Gastrocnemius medialis (tissue), 4 donors: ENCODE data around the gene KDELR3. TPM values are rescaled to one million over a fixed set of nuclear protein-coding genes. Genes with fewer than 3 reads are reported as not detected.

Experiments used
- ATAC-seq, 2 donors: fragments of 150-250 bp; one replicate each; pipeline ENCODE4 v1.9.1; 2016
- DNase-seq, 2 donors: peaks; one replicate each; pipeline ENCODE4 v3.0.0-alpha.2; 2019
- H3K27ac ChIP-seq, 4 donors: fragments of 200-600 bp; sonication (generic); 1 replicate in 1 of 4; 2 replicates in 3 of 4; pipeline ENCODE4 v1.5.1; 2016 to 2018; ENCODE audit warnings: mild to moderate bottlenecking in 2 of 4, moderate library complexity in 1 of 4
- H3K27me3 ChIP-seq, 3 donors: fragments of 200-600 bp; sonication (generic) in 2 of 3; 1 replicate in 1 of 3; 2 replicates in 2 of 3; pipeline versions ENCODE4 v1.5.1 to v1.6.0; 2016 to 2019; ENCODE audit warnings: mild to moderate bottlenecking in 1 of 3, moderate library complexity in 1 of 3
- H3K36me3 ChIP-seq, 2 donors: fragments of 200-600 bp; sonication (generic) in 1 of 2; one replicate each; pipeline ENCODE4 v1.5.1; 2017 to 2018
- H3K4me1 ChIP-seq, 2 donors: fragments of 200-600 bp; sonication (generic) in 1 of 2; one replicate each; pipeline ENCODE4 v1.5.1; 2016 to 2017; ENCODE audit warnings: mild to moderate bottlenecking in 2 of 2
- H3K4me3 ChIP-seq, 4 donors: fragments of 200-600 bp; sonication (generic) in 3 of 4; 1 replicate in 1 of 4; 2 replicates in 3 of 4; pipeline ENCODE4 v1.5.1; 2016 to 2019; ENCODE audit warnings: mild to moderate bottlenecking in 2 of 4
- H3K9me3 ChIP-seq, 3 donors: fragments of 200-600 bp; sonication (generic) in 2 of 3; 1 replicate in 1 of 3; 2 replicates in 2 of 3; pipeline ENCODE4 v1.5.1; 2016 to 2019
- POLR2A ChIP-seq, 2 donors: fragments of 450-650 bp; IDR thresholded peaks; one replicate each; pipeline ENCODE4 v1.6.1; 2017; ENCODE audit warnings: antibody characterized with exemption in 2 of 2, mild to moderate bottlenecking in 2 of 2, moderate library complexity in 2 of 2
- in situ Hi-C, 4 donors: fragments of 200-750 bp; cut with MboI; loops; one replicate each; pipeline versions ENCODE4 v1.15.0 to v1.8.0; 2017; ENCODE audit warnings: low sequenced_read_pairs in 4 of 4
- intact Hi-C: fragments of 100-400 bp; cut with DNase I; formaldehyde crosslinking; loops from one replicate; pipeline ENCODE4 v1.15.1; 2023; ENCODE audit warnings: low total_unique reads
- total RNA-seq, 4 donors: library from RNA; depleted of rRNA; stranded (reverse); fragments of >200 nt; gene quantifications; one replicate each; pipeline versions ENCODE4 v1.1.0 to v1.2.3, GENCODE V29; 2016
- TF ChIP-seq, protein P1 (sequence below), 5 experiments: fragments of 450-650 bp in 3 of 5; fragments of 200-600 bp in 2 of 5; sonication (generic) in 2 of 5; IDR thresholded peaks in 4 of 5; conservative IDR thresholded peaks in 1 of 5; 1 replicate in 4 of 5; 2 replicates in 1 of 5; pipeline ENCODE4 v1.5.1; 2016 to 2019; ENCODE audit warnings: antibody characterized with exemption in 5 of 5, mild to moderate bottlenecking in 3 of 5, moderate library complexity in 3 of 5

The KDELR3 gene
- total RNA-seq, 4 donors from 2014 or later = 0.34 to 2.0 (median 1.3) TPM; not detected in 1

- DNase-seq (no peak), ATAC-seq (no peak)
- Histone ChIP-seq H3K36me3 (peaks cover 22 to 100% of the 10 kb centered on the region in 2 donors), H3K4me3 (no peak overlapping the region), H3K27ac (no peak overlapping the region), H3K27me3 (no peaks in the 10 kb centered on the region), H3K4me1 (peaks cover 9 to 12% of the 10 kb centered on the region in 2 donors), H3K9me3 (no peaks in the 10 kb centered on the region)
- in situ Hi-C loops (no loop called here), intact Hi-C loops (loop anchor here (10.0 kb wide), 1 partner anchor 190 kb away; the partner anchor contains the start of gene TOMM22)
- TF ChIP-seq, protein P1, sequence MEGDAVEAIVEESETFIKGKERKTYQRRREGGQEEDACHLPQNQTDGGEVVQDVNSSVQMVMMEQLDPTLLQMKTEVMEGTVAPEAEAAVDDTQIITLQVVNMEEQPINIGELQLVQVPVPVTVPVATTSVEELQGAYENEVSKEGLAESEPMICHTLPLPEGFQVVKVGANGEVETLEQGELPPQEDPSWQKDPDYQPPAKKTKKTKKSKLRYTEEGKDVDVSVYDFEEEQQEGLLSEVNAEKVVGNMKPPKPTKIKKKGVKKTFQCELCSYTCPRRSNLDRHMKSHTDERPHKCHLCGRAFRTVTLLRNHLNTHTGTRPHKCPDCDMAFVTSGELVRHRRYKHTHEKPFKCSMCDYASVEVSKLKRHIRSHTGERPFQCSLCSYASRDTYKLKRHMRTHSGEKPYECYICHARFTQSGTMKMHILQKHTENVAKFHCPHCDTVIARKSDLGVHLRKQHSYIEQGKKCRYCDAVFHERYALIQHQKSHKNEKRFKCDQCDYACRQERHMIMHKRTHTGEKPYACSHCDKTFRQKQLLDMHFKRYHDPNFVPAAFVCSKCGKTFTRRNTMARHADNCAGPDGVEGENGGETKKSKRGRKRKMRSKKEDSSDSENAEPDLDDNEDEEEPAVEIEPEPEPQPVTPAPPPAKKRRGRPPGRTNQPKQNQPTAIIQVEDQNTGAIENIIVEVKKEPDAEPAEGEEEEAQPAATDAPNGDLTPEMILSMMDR (IDR thresholded peaks at IDR 0.05 in 4 of 5, conservative IDR thresholded peaks at IDR 0.05 in 1 of 5) = no peak
- no peak for TF ChIP-seq POLR2A (IDR thresholded peaks at IDR 0.05)
Observed at GRCh38 chr22:38494498-38494897, 26.6 kb downstream of the KDELR3 start.

DNA sequence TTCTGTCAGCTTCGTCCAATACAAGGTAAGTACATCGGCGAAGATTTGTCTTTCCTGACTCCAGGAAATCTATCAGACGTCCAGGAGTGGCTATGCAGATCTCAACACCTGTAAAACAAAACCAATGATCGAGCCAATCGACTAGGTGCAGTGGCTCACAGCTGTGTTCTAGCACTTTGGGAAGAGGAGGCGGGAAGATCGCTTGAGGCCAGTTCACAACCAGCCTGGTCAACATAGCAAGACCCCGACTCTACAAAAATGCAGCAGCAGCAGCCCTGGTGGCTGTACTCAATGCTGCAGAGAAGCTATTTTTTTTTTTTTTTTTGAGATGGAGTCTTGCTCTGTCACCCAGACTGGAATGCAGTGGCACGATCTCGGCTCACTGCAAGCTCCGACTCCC lies 27.0 kb downstream of the KDELR3 start:
- no peaks in the 10 kb centered on the region for H3K9me3 ChIP-seq
- TF ChIP-seq, protein P1 (IDR thresholded peaks at IDR 0.05 in 4 of 5, conservative IDR thresholded peaks at IDR 0.05 in 1 of 5) = no peak
- no peak for TF ChIP-seq POLR2A (IDR thresholded peaks at IDR 0.05)
- H3K27ac ChIP-seq = no peak overlapping the region
- peaks cover 9 to 17% of the 10 kb centered on the region in 2 donors for H3K4me1 ChIP-seq
- no peaks in the 10 kb centered on the region for H3K27me3 ChIP-seq
- intact Hi-C loops (loop anchor here (10.0 kb wide), 1 partner anchor 190 kb away; the partner anchor contains the start of gene TOMM22), in situ Hi-C loops (no loop called here)
- H3K36me3 ChIP-seq = peaks cover 18 to 100% of the 10 kb centered on the region in 2 donors
- no peak for ATAC-seq
- H3K4me3 ChIP-seq = no peak overlapping the region
- DNase-seq = no peak

GRCh38 chr22:38497869-38498268 lies 30.0 kb downstream of the KDELR3 start:
- H3K4me3 ChIP-seq = no peak overlapping the region
- H3K4me1 ChIP-seq = peaks cover 22 to 28% of the 10 kb centered on the region in 2 donors
- H3K27me3 ChIP-seq = no peaks in the 10 kb centered on the region
- DNase-seq (no peak), ATAC-seq (no peak)
- in situ Hi-C loops = no loop called here
- no peak overlapping the region for H3K27ac ChIP-seq
- peaks cover 15 to 76% of the 10 kb centered on the region in 2 donors for H3K36me3 ChIP-seq
- intact Hi-C loops = loop anchor here (10.0 kb wide), 1 partner anchor 187 kb away; the partner anchor contains the start of gene TOMM22
- TF ChIP-seq POLR2A (IDR thresholded peaks at IDR 0.05) = no peak
- TF ChIP-seq, protein P1 (IDR thresholded peaks at IDR 0.05 in 4 of 5, conservative IDR thresholded peaks at IDR 0.05 in 1 of 5) = no peak
- H3K9me3 ChIP-seq = no peaks in the 10 kb centered on the region

DNA sequence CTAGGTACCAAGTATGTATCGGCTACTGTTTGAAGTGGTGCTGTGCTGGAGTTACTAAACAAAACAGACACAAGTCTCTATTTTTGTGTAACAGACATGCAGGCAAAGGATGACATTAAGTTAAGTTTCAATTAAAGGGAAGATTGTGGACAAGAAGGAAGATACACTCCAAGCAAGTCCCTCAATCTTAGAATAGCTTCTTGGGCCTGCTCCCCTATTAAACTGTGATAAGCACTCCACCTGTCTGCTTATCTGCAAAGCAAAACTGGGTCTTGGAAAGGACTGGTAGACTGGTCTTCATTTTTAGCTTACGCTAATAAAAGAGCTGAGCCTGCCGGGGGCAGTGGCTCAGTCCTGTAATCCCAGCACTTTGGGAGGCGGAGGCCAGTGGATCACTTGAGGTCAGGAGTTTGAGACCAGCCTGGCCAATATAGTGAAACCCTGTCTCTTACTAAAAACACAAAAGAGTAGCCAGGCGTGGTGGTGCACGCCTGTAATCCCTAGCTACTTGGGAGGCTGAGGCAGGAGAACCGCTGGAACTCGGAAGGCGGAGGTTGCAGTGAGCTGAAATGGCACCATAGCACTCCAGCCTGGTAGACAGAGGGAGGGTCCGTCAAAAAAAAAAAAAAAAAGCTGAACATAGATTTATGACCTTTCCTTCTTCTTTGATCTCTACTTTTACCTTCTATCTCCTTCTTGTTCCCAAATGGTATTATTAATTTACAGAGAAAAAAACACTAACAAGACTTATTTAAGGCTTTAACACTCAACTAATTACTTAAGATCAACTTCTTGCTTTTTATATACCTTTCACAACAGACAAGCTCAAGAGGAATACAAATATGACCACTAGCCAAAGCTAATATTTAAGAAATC lies 34.1 kb downstream of the KDELR3 start:
- DNase-seq = no peak
- Histone ChIP-seq H3K27me3 (no peaks in the 10 kb centered on the region), H3K36me3 (peaks cover 0 to 34% of the 10 kb centered on the region in 2 donors), H3K4me3 (peak overlapping the region in 1 of 4 donors; percentile 84), H3K27ac (peak overlapping the region; percentile 94 to 100 (median 98)), H3K4me1 (peaks cover 41 to 48% of the 10 kb centered on the region in 2 donors), H3K9me3 (no peaks in the 10 kb centered on the region)
- no peak for ATAC-seq
- in situ Hi-C loops = no loop called here
- no peak for TF ChIP-seq POLR2A (IDR thresholded peaks at IDR 0.05)
- TF ChIP-seq, protein P1 (IDR thresholded peaks at IDR 0.05 in 4 of 5, conservative IDR thresholded peaks at IDR 0.05 in 1 of 5) = no peak
- intact Hi-C loops = loop anchor here (5.0 to 10.0 kb wide), 2 partner anchors 185 to 233 kb away; partner anchors contain the start of gene CSNK1E
